NCI-H1436 treated with DMSO at 0.1 percent for 48 hours (cell line): Measurements from ENCODE around the gene TNXB.
"Not testable (repeated sequence)": the region's sequence is repeated elsewhere in the genome, so short reads cannot be mapped to it uniquely, and the experiment has no call there.

Source experiments
- DNase-seq: peaks from one replicate; lab custom pipeline; 2025; lab: John Stamatoyannopoulos, UW

Gene TNXB

DNA sequence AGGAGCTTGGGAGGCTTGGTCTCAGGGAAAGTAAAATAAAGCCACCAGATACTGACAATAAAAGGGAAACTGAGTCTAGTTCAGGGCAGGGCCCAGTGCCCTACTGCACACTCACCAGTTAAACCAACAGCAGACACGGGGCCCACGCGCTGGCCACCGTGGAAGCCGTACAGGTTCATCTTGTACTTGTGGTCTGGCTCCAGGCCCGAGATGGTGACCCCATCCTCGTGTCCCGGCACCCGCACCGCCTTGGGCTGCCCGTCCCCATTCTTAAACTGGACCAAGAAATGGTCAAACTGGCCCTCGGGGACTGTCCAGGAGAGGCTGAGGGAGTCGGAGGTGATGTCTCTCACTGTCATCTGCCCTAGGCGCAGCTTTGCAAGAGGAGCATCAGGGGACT lies 44.4 kb downstream of the TNXB start:
- DNase-seq: no peak

DNA sequence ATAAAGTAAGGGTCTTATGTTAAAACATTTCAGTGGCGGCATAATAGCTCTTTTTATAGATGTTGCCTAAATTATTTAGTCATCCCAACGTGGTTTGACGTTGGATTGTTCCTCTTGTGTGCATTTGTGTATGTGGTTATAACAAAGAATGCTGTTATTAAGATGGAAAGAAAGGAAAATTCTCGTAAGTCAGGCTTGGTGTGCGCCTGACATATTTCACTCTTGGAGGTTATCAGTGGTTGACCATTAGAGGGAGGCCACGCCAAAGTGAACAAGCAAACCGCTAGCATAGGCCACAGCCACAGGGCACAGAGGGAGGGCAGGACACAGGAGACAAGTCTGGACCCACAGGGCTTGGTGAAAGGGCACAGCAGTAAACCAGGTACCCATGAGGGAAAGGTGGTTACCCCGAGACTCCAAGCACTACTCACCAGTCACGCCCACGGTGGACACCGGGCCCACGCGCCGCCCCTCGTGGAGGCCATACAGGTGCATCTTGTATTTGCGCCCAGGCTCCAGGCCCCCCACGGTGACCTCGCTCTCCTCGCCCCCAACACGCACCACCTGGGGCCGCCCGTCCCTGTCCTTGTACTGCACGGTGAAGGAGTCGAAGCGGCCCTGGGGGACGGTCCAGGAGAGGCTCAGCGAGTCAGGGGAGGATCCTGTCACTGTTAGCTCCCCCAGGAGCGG lies 48.0 kb downstream of the TNXB start:
- DNase-seq: no peak

DNA sequence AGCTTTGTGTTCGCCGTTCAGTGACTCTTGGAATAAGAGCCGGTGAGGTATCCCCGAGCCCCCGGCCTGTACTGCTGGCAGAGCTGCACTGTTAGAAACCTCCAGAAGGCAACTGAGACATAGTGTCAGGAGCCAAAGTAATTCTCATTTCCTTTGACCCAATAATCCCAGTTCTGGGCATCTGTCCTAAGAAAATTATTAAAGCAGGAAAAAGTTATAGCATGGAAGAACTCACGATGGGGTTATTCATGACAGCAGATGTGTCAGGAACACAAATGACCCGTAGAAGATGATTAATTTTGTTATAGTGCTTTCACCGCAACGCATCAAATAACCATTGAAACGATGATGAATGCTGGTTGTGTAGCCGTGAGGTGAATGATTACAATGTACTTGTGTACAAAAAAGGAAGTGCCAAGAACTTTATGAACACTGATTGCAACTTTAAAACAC lies 50.6 kb downstream of the TNXB start:
- DNase-seq: no peak

DNA sequence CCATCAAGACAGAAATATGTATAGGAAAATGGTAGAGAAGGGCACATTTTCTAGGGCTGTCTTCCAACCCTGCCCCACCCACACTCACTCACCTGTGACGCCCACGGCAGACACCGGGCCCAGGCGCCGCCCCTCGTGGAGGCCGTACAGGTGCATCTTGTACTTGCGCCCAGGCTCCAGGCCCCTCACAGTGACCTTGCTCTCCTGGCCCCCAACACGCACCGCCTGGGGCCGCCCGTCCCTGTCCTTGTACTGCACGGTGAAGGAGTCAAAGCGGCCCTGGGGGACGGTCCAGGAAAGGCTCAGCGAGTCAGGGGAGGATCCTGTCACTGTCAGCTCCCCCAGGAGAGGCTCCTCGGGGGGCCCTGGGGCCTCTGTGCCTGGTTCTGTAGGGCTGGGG lies 51.2 kb downstream of the TNXB start:
- DNase-seq: no peak

DNA sequence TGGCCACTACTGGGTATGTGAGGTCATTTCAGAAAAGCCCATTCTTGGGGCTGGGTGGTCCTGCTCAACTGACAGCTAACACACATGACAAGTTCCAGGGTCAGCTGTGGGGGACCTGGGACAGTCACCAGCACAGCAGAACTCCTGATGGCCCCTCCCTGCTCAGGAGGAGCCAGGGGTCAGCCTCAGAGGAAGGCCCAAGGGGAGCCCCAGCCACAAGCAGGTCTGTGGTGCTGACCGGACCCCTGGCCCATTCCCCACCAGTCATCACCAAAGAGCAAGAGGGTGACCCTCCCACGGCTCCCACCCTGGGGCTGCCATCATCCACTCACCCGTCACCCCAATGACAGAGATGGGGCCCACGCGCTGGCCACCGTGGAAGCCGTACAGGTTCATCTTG lies 52.9 kb downstream of the TNXB start:
- DNase-seq: no peak

DNA sequence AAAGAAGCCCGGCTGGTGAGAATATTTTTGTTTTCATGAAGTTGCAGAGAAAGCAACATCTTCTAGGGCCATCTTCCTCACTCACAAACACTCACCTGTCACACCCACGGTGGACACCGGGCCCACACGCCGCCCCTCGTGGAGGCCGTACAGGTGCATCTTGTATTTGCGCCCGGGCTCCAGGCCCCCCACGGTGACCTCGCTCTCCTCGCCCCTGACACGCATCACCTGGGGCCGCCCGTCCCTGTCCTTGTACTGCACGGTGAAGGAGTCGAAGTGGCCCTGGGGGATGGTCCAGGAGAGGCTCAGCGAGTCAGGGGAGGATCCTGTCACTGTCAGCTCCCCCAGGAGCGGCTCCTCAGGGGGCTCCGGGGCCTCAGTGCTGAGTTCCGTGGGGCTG lies 53.4 kb downstream of the TNXB start:
- not testable (repeated sequence) for DNase-seq

DNA sequence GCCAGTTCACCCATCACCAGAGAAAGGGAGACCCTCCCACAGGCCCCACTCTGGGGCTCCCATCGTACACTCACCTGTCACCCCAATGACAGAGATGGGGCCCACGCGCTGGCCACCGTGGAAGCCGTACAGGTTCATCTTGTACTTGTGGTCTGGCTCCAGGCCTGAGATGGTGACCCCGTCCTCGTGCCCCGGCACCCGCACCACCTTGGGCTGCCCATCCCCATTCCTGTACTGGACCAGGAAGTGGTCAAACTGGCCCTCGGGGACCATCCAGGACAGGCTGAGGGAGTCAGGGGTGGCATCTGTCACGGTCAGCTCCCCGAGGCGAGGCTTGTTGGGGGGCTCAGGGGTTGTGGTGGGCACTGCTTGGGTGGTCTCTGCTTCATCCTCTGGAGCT lies 55.8 kb downstream of the TNXB start:
- not testable (repeated sequence) for DNase-seq

DNA sequence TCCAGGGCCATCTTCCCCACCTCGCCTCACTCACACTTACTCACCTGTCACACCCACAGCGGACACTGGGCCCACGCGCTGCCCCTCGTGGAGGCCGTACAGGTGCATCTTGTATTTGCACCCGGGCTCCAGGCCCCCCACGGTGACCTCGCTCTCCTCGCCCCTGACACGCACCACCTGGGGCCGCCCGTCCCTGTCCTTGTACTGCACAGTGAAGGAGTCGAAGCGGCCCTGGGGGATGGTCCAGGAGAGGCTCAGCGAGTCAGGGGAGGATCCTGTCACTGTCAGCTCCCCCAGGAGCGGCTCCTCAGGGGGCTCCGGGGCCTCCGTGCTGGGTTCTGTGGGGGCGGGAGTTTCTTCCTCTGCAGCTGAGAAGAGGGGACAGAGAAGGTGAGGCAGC lies 56.5 kb downstream of the TNXB start:
- not testable (repeated sequence) for DNase-seq

DNA sequence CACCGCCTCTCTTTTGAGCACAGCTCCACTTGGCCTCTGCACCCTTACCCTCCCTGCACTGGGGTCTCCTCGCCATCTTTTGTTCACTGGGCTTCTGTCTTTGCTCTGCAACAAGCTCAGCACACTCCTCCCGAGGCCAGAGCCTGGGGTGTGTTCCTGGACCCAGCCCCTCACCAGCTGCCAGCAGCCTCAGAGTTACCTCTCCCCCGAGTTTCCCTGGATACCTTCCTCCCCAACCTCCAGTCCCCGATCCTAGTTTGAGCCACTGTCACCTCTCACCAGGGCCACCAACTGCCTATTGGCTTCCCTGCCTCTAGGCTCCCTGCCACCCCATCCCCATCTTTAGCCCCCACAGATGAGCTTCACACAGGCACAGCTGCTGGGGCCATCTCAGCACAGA lies 58.6 kb downstream of the TNXB start:
- DNase-seq: no peak

DNA sequence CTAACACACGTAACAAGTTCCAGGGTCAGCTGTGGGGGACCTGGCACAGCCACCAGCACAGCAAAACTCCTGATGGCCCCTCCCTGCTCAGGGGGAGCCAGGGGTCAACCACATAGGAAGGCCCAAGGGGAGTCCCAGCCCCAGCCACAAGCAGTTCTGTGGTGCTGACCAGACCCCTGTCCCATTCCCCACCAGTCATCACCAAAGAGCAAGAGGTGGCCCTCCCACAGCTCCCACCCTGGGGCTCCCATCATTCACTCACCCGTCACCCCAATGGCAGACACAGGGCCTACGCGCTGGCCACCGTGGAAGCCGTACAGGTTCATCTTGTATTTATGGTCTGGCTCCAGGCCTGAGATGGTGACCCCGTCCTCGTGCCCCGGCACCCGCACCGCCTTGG lies 59.4 kb downstream of the TNXB start:
- not testable (repeated sequence) for DNase-seq

DNA sequence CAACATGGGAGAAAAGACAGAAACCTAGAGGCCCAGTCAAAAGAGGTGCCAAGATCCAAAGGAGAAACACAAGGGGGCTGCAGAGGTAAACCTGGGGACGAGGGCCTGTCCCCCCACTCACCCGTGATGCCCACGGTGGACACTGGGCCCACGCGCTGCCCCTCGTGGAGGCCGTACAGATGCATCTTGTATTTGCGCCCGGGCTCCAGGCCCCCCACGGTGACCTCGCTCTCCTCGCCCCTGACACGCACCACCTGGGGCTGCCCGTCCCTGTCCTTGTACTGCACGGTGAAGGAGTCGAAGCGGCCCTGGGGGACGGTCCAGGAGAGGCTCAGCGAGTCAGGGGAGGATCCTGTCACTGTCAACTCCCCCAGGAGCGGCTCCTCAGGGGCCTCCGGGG lies 60.0 kb downstream of the TNXB start:
- DNase-seq: not testable (repeated sequence)

DNA sequence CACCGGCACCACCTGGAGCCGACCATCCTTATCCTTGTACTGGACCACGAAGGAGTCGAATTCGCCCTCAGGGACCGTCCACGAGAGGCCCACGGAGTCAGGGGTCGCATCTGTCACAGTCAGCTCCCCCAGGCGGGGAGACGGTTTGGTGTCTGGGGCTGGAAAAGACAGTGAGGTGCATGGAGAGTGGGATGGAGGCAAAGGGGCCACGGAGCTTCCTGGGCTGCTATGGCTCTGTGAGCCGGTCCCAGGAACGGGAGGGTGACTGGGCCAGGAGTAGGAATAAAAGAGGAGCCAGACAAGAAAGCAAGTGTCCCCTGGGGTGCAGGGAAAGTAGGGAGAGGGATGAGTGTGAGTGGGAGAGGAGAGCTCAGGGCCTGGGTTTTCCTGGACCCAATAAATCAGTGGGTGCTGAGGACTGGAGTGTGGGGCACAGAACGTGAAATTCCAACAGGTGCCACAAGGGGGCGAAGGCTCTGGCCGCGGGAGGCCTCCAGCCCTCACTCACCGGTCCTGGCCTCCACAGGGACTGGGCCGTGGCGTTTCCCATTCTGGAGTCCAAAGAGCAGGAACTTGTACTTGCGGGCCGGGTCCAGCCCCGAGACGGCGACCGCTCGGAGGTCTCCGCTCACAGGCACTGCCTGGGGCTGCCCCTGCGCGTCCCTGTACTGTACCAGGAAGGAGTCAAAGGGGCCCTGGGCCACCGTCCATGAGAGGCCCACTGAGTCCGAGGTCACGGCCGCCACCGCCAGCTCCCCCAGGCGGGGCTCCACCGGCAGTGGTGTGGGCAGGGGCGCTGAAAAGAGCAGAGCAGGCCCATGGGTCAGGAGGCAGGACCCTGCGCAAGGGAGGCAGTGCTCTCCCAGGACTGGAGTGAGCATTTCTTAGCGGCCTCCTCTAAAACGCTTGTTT lies 61.0 kb downstream of the TNXB start:
- no peak for DNase-seq

DNA sequence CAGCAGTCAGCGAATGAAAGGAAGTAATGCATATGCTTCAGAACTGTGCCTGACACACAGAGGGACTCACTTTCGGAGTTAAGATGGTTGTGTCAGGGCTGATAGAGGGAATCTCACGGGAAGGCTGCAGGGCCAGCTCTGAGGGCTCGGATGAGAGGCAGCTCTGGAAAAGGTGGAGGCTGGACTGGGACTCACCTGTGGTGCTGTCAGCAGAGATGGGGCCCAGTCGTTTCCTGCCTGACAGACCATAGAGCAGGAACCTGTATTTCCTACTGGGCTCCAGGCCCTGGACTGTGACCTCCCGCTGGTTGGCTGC lies 61.6 kb downstream of the TNXB start:
- DNase-seq: no peak

DNA sequence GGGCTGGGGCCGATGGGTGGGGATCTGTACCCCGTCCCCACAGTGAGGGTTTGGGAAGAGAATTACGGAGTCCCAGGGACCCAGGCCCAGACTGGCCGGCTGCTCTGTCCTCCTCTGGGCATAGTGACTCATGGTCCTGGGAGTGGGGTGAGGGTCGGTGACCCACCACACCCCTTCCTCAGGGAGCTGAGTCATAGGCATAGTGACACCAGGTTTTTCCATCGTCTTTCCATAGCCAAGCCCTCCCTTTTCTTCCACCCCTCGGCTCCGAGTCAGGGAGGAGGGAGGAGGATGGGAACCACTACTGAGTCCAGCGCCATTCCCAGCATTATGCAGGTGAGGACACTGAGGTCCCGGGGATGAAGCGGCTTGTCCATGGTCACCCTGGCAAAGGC lies 62.1 kb downstream of the TNXB start:
- DNase-seq: no peak

DNA sequence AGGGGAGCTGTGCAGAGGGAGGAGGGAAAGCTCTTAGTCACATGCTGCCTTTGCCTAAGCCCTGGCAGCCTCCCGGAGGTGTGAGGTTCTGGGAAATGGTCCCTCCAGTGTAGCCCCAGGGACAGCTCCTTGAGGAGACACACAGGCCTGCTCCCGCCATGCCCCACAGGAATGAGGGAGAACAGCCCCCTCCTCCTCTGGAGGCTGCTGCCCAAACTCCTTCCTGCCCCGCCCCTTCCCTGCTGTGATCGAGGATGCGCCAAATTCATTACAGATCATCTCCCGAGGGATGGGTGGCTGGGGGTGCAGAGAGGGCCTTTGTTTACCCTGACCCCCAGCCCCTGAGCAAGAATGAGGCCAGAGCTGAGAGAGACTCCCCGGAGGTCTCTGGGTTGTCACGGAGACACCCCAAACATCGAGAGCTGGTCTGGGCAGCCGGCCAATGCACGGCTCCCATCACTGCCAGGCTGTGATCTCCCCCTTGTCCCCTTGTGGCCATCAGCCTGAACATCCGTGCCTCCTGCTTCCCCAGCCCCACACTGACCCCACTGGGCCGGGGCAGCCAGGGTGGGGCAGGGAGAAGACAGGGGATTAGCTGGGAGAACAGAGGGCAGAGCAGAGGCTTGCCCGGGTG lies 62.6 kb downstream of the TNXB start:
- no peak for DNase-seq

DNA sequence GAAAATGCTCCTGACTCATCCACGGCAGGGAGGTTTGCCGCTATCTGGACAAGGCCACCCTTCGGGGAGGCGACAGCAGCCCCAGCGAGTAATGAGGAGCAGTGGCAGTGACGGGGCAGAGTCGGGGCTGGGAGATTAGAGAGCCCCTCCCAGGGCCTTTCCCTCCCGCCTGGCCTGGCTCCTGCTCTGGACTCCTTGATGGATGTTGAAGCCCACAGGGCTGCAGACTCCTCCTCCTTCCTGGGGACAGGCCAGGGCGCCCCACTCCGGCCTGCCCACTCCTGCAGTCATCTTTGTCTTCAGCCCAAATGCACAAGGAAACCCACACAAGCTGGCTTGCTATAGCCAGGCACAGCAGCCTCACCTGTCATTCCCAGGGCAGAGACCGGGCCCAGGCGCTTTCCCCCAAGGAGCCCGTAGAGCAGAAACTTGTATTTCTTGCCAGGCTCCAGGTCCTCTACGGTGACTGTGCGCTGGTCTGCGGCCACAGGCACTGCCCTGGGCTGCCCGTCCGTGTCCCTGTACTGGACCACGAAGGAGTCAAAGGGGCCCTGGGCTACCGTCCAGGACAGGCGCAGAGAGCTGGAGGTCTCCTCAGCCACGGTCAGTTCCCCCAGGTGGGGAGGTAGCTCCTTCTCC lies 63.2 kb downstream of the TNXB start:
- DNase-seq: no peak

DNA sequence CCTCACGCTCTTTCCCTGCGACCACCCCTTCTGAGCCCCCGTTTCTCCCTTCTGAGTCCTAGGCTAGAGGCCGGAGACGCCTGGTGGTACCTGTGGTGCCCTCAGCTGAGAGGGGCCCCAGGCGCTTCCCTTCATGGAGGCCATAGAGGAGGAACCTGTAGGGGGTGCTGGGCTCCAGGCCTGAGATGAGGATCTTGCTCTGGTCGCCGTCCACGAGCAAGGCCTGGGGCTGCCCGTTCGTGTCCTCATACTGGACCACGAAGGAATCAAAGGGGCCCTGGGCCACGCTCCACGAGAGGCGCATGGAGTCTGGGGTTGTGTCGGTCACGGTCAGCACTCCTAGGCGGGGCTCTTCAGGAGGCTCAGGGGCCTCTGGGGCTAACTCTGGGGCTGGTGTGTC lies 64.2 kb downstream of the TNXB start:
- DNase-seq: not testable (repeated sequence)

DNA sequence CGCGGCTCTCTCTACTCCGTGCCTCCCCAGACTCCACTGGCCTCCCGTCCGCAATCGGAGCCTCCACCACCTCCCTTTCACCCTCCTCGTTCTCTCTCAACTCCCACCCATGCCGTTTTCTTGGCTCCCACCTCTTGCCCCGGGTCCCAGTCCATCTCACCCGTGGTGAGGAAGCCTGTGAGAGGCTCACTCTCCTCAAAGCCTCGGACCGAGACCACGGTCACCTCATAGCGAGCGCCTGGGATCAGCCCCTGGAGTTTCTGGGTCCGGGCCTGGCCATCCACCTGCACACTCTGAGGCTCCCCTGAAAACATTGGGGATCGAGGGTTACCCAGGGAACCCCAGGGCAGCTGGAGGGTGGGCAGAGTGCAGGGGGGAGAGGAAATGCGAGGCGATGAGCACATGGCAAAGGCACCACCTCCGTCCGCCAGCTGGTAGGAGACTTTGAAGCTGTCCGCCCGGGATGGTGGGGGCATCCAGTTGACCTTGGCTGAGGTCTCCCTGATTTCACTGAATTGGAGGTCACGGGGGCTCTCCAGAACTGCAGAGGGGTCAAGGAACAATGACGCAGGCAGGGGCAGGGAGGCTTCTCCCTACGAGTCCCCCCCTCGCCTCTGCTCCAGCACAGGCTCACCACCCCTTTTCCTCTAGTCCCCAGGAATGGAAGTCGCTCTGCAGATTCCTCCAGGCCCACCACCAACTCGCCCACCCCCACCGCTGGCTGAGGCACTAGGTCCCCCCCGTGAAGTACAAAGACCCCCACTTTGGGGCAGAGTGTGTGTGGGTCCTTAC lies 65.4 kb downstream of the TNXB start:
- DNase-seq: not testable (repeated sequence)

DNA sequence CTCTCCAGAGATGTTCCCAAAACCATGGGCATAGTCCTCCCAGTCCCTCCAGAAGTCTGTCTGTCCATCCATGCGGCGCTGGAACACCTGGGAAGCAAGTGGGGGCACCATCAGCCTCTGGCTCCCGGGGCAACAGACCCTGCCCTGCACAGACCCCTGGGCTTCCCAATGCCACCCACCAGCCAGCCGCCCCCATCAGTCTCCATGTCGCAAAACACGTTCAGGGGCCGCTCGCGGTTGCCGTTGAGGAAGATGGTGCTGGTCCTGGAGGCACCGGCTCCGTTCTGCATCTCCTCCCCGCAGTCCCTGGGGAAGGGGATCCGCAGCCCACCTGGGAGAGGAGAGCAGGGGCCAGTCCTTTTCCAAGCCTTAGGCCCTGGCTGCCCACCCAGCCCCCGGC lies 66.9 kb downstream of the TNXB start:
- not testable (repeated sequence) for DNase-seq

DNA sequence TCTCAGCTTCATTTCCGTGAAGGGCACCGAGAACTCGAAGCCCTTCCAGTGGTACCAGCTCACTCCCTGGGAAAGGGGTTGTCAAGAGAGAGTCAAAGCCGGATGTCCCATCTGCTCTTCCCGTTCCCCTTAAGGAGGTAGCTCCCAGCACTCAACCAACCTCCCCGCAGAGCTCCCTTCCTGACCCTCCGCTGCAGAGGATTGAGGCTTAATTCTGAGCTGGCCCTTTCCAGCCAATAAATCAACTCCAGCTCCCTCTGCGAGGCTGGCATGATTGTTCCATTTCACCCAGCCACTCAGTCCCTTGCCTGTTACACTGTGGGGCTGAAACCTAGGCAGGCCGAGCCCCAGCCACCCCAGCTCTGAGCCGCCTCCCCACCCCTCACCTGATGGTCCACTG lies 67.8 kb downstream of the TNXB start:
- DNase-seq: not testable (repeated sequence)

DNA sequence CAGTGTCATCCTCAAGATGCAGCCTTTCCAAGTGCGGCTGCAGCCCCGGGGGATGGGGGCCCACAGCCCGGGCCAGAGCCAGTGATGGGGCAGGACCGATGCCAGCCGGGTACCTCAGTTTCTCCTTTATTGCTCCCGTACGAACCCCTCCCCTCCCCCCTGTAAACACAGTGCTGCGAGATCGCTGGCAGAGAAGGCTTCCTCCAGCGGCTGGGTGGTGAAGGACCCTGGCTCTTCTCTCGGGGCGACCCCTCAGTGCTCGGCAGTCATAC lies 68.2 kb downstream of the TNXB start:
- DNase-seq: not testable (repeated sequence)
